GM19240 (cell line): ENCODE measurements around the gene ETV1.
"Not testable (repeated sequence)": the region's sequence is repeated elsewhere in the genome, so short reads cannot be mapped to it uniquely, and the experiment has no call there.

Experiments
- DNase-seq: peaks from one replicate; pipeline ENCODE4 v3.0.0; 2011; ENCODE audit warnings: low spot score; ENCODE audit not compliant: insufficient read length

The ETV1 gene

GRCh38 chr7:13932131-13932530 is 57.3 kb downstream of the ETV1 start:
- no peak for DNase-seq

GRCh38 chr7:13921062-13921461 is 68.4 kb downstream of the ETV1 start:
- no peak for DNase-seq

DNA sequence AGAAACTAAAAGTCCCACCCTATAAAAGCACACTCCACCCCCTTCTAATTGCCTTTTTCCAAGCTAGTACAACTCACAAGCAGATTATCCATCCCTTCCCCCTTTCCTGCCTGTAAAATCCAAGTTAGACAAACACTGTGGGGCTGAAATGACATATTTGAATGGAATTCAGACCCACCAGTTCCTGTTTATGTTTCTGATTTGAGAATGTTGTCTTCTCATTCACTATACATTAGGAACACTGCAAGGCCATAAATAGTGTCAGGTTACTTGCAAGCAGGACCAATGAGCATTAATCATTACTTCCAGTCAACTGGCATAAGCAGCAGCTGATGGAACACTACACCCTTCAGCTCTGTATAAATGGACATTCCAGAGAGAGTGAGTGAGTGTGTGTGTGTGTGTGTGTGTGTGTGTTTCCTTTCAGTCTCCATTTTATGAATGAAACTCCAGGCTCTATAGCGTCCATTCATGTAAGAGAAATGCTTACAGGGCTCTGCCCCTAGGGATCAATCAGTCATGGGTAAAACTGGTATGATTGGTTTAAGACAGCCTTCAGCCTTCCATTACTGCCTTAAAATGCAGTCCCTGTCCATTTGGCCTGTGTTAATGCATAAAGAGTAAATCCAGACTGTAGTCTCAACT is 69.3 kb downstream of the ETV1 start:
- no peak for DNase-seq

DNA sequence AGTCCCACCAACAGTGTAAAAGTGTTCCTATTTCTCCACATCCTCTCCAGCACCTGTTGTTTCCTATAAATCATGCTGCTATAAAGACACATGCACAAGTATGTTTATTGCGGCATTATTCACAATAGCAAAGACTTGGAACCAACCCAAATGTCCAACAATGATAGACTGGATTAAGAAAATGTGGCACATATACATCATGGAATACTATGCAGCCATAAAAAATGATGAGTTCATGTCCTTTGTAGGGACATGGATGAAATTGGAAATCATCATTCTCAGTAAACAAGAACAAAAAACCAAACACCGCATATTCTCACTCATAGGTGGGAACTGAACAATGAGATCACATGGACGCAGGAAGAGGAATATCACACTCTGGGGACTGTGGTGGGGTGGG is 71.1 kb downstream of the ETV1 start:
- not testable (repeated sequence) for DNase-seq

DNA sequence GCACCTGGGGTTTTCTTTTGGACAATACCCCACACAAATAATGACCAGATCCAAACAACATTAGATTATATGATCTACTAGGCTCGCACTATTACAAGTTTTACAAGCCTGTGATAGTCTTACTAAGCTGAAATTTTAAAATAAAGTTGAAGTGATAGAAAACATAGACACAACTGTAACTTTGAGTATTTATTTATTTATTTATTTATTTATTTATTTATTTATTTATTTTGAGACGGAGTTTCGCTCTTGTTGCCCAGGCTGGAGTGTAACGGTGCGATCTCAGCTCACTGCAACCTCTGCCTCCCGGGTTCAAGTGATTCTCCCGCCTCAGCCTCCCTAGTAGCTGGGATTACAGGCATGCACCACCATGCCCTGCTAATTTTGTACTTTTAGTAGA is 72.4 kb downstream of the ETV1 start:
- not testable (repeated sequence) for DNase-seq

DNA sequence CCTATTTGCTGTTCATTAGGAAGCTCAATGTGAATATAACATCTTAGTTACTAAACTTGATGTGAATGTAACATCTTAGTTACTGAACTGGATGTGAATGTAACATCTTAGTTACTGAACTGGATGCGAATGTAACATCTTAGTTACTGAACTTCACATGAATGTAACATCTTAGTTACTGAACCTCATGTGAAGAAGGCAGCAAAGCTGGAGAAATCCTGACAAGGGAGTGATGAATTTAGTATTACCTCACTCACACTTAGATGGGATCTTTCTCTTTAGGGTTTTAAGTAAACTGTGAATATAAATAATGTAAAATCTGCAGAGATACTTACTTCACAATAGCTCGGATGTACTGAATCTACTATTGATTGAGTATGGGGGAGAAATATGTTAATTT is 73.6 kb downstream of the ETV1 start:
- DNase-seq: no peak

DNA sequence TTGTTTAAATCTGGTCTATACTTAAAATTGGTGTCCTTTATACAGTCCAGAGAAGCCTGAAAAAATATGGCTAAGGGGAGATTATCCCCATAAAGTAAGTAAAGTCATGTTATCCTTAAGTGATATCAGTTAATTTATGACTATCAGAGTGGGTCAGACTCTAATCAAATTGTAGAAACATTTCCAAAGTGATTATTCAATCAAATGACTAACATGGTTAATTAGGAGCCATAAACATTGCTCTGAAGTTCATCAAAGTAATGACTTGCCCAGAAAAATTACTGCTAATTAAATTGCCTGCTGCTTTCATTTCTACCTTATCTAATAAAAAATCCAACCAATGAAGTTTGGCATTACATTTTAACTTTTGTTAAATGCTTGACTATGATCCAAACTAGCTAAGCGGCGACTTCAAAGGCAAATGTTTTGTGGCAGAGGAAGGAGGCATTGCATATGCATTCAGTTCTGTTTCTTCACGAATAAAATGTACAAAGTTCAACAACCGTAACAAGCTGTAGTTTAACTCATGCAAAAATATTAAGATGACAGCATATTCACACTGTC is 76.7 kb downstream of the ETV1 start:
- DNase-seq: no peak

- no peak for DNase-seq
These were observed 77.6 kb downstream of the ETV1 start for GRCh38 chr7:13911909-13912308.

GRCh38 chr7:13910805-13911551 is 78.5 kb downstream of the ETV1 start:
- DNase-seq: no peak

DNA sequence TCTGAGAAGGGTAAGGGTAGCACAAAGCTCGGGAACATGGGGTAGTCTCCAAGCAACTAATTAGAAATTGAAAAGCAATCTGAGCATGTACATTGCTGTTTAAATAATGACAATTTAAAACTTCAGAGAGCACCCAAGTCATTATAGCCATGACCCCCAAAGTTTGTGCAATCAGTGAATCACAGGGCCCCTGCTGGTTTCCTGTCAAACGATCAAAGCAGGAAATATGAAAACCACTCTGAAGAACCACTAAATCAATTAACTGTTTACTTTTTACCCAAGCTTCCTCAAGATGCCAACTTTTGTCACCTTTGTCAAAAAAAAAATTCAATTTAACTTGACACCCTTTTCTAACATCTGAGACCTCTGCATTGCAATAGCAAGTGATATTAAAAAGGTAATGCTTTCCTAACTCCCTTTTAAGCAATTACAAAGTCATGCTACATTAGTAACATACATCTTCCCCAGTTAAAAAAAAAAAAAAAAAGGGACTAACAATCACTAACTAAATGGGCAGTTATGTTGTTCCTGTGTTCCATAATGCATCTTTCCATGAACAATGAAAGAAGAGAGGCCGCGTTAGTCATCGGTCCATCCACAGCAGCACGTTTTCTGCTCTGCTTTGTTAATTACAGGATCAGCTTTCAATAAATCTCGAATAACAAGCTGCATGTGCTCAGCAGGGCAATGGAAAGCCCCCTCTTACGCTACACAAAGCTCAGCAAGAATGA is 80.6 kb downstream of the ETV1 start:
- no peak for DNase-seq

- DNase-seq: no peak
These were observed 81.6 kb downstream of the ETV1 start for GRCh38 chr7:13907831-13908230.

DNA sequence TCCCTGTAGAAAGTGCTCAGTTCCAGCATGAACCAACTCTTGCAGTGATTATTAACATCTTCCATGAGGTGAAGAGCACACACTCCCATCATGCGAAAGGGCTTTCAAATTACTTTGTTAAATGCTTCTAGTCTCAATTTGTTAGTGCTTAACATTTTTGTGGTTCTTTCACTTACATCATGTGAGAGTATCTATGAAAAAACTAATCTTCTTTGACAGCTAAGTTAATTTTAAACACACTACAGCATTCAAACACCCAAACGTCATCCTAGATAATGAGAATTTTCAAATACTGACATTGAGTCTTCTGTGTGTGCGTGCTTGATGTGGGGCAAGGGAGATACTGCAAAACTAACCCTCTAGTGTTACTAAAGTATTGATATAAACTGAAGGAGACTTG is 84.8 kb downstream of the ETV1 start:
- DNase-seq: no peak

- DNase-seq: no peak
These were observed 85.5 kb downstream of the ETV1 start for GRCh38 chr7:13904007-13904406.

DNA sequence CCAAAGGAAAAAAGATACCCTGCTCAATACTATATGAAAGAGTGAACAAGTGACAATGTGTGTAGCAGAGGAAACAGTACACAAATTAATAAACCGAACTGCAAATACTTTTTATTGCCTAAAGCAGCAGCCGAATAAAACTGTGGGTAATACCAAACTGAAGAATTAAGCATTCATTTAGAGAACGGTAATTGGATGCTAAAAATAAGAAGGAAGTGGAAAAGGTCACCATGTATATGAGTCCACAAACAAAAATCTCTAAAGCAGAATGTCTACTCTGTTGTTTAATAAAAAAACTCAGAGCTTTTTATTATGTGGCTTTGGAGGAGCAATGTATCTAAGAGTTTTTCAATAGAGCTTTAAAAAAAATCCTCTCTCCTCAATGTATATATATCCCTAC is 87.9 kb downstream of the ETV1 start:
- DNase-seq: no peak

GRCh38 chr7:13898957-13899670 is 90.4 kb downstream of the ETV1 start:
- DNase-seq: no peak

- DNase-seq: no peak
These were observed 91.6 kb downstream of the ETV1 start for GRCh38 chr7:13897819-13898218.

DNA sequence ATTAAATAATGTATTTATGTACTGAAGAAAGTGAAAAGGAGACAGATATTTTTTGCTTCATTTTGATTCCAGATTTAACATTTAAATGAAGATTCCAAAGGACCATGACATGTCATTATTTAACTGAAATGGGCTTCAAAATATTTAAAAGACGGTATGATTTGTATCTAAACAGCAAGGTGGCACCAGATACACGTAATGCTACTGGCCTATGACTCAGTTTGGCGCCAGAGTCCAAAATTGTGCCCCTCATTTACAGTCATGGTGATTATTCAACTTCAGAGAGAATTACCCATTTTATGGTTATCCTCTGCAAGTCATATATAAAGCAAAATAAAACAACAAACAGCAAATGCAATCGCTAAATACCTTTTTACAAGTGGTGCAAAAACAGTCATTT is 94.5 kb downstream of the ETV1 start:
- no peak for DNase-seq

DNA sequence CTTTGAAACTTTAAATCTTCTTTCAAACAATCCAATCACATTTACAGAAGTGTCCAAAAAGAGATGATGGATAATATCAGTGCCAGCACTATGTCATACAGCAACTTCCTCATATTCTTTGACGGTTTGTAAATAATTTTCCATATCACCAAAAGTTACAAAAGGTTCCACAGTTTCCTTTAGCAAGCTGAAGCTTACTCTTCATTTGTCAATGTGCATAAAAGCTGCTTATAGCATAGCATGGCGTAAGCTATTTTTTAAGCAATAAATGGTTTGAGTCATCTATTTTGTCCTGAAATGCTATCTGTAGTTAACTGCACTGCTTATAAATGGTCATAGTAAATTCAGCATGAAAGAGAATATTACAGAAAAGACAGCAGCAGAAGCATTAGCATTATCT is 95.1 kb downstream of the ETV1 start:
- DNase-seq: no peak

GRCh38 chr7:13890793-13891192 is 98.7 kb downstream of the ETV1 start:
- DNase-seq: no peak

DNA sequence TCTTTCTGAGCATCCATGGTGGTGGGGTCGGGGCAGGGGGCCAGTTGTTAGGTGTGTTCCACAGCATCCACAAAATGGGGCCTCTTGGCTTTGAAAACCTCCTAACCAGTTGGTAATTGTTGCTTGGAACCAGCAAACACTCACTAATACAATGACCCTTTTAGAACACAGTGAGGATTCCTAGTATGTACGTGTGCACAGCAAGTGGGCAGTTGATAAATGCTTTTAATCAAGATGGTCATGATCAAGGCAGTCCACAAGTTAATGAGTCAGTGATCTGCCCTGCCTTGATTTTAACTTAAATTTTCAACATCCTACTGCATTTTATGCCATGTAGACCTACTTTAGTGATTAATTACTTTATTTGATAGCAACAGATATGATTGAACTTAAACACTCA is 103.1 kb downstream of the ETV1 start:
- no peak for DNase-seq

DNA sequence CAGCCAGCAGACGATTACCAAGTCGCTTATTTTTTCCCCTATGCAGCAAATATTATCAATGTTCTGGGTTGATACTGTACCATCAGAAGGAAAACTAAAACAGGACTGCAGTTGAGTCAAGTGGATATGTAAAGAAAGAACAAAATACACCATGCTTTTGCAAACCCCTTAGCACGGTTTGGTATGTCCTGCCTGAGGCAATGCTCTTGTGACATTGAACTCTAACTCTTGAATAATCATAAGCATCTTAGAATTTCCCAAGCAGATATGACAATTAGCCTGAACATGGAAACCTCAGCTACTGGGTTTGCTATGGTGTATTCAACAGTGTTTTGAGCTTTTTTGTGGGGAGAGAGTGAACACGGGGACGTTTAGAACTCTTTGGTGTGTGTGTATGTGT is 107.4 kb downstream of the ETV1 start:
- DNase-seq: no peak

DNA sequence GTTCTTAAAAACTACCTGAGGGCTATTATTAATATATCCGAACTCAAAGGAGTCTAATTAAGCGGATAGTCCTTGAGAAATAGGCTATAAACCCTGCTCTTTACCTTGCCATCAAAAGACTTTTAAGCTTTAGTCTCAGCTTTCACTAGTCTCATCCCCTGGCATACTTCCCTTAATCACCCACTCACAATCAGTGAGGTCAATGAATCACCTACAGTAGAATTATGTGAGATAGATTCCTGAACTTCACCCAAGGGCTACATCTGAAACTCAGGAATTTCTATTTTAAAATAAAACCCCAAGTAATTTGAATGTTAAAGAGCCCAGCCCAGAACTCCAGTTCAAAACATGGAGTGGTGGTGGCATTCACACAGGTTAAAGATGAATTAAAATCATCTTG is 108.7 kb downstream of the ETV1 start:
- no peak for DNase-seq
